RWPE2 (cell line): ENCODE data around the gene HASPIN.

Source experiments
- ATAC-seq: fragments of 200-7000 bp; cut with Tn5 transposase; 3 replicates; pipeline ENCODE4 v1.9.1; 2021; ENCODE audit warnings: low read depth
- DNase-seq: peaks from one replicate; pipeline ENCODE4 v3.0.0-alpha.2; 2020; ENCODE audit warnings: low spot score
- H3K27ac ChIP-seq: fragments of 450-650 bp; 2 replicates; pipeline ENCODE4 v1.5.1; 2017; ENCODE audit warnings: mild to moderate bottlenecking; ENCODE audit not compliant: poor library complexity, severe bottlenecking
- H3K27me3 ChIP-seq: fragments of 250-450 bp; sonication (Bioruptor Pico); 2 replicates; pipeline ENCODE4 v1.5.1; 2021; ENCODE audit warnings: mild to moderate bottlenecking, moderate library complexity; ENCODE audit not compliant: insufficient read depth, poor library complexity, severe bottlenecking
- H3K36me3 ChIP-seq: fragments of 250-450 bp; sonication (Bioruptor Pico); 2 replicates; pipeline ENCODE4 v1.5.1; 2020; ENCODE audit warnings: low read depth, mild to moderate bottlenecking, moderate library complexity
- H3K4me1 ChIP-seq: fragments of 250-450 bp; sonication (Bioruptor Pico); 2 replicates; pipeline ENCODE4 v1.5.1; 2021; ENCODE audit warnings: mild to moderate bottlenecking, moderate library complexity; ENCODE audit not compliant: insufficient read depth, poor library complexity, severe bottlenecking
- H3K4me3 ChIP-seq: fragments of 250-450 bp; sonication (Bioruptor Pico); 2 replicates; pipeline ENCODE4 v1.5.1; 2021; ENCODE audit warnings: mild to moderate bottlenecking, moderate library complexity; ENCODE audit not compliant: severe bottlenecking
- H3K9me3 ChIP-seq: fragments of 250-450 bp; sonication (Bioruptor Pico); 2 replicates; pipeline ENCODE4 v1.5.1; 2021; ENCODE audit warnings: mild to moderate bottlenecking, moderate library complexity; ENCODE audit not compliant: severe bottlenecking
- TF ChIP-seq, protein P1 (sequence below): fragments of 450-650 bp; IDR thresholded peaks from one replicate; pipeline ENCODE4 v1.5.1; 2017; ENCODE audit warnings: mild to moderate bottlenecking, moderate library complexity; ENCODE audit not compliant: poor library complexity, severe bottlenecking

HASPIN gene

DNA sequence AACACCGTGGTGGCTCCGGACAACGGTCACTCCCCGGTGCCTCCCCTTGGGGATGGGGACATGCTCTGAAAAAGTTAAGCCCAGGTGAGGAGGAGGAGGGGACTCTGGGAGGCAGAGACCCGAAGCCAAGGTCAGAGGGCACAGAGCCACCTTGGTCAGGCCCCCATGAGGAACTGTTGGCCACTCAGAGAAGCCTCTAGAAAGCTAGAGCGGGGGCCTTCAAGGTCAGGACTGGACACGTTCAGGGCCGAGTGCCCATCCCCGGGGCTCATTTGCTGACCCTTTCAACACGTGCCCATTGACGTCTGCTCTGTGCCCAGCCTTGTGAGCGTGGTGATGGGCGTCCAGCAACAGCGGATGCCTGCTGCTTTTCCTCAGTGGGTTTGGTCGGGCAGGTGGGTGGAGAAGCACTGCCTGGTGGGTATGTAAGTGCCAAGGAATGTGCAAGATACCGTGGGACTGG is 38.2 kb downstream of the HASPIN start:
- no peak overlapping the region for H3K4me3 ChIP-seq
- ATAC-seq (no peak), DNase-seq (no peak)
- no peaks in the 10 kb centered on the region for H3K9me3 ChIP-seq
- H3K27me3 ChIP-seq: no peaks in the 10 kb centered on the region
- TF ChIP-seq, protein P1, sequence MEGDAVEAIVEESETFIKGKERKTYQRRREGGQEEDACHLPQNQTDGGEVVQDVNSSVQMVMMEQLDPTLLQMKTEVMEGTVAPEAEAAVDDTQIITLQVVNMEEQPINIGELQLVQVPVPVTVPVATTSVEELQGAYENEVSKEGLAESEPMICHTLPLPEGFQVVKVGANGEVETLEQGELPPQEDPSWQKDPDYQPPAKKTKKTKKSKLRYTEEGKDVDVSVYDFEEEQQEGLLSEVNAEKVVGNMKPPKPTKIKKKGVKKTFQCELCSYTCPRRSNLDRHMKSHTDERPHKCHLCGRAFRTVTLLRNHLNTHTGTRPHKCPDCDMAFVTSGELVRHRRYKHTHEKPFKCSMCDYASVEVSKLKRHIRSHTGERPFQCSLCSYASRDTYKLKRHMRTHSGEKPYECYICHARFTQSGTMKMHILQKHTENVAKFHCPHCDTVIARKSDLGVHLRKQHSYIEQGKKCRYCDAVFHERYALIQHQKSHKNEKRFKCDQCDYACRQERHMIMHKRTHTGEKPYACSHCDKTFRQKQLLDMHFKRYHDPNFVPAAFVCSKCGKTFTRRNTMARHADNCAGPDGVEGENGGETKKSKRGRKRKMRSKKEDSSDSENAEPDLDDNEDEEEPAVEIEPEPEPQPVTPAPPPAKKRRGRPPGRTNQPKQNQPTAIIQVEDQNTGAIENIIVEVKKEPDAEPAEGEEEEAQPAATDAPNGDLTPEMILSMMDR: no peak
- H3K4me1 ChIP-seq: no peaks in the 10 kb centered on the region
- H3K36me3 ChIP-seq: no peaks in the 10 kb centered on the region
- H3K27ac ChIP-seq: no peak overlapping the region

DNA sequence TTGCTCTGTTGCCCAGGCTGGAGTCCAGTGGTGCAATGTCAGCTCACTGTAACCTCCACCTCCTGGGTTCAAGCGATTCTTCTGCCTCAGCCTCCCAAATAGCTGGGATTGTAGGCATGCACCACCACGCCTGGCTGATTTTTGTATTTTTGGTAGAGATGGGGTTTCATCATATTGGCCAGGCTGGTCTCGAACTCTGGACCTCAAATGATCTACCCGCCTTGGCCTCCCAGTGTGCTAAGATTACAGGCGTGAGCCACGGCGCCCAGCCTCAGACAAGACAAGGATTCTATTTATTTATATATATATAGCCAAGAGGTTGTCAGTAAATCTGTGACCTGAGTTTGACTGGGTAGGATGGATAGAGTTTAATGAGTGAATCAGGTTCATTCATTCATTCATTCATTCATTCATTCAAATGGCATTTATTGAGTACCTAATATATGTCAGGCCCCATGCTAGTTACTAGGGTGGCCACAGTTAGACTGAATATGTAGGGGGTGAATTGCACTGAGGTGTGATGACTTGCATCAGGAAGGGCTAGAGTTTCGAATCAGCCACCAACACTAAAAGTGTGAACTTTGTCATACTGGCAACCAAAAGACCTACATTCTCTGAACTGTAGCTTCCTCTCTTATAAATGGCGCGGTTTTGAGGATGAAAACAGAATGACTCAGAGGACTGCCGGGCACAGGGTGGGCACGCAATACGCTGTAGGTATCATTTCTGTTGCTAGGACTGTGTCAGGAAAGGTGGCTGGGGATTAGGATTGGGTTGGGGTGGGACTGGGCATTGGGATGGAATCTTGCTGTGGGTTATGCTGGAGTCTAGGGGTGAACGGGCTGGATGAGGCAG is 39.4 kb downstream of the HASPIN start:
- ATAC-seq (no peak), DNase-seq (no peak)
- Histone ChIP-seq H3K27me3 (no peaks in the 10 kb centered on the region), H3K36me3 (no peaks in the 10 kb centered on the region), H3K4me3 (no peak overlapping the region), H3K9me3 (no peaks in the 10 kb centered on the region), H3K27ac (no peak overlapping the region), H3K4me1 (no peaks in the 10 kb centered on the region)
- TF ChIP-seq, protein P1: no peak

DNA sequence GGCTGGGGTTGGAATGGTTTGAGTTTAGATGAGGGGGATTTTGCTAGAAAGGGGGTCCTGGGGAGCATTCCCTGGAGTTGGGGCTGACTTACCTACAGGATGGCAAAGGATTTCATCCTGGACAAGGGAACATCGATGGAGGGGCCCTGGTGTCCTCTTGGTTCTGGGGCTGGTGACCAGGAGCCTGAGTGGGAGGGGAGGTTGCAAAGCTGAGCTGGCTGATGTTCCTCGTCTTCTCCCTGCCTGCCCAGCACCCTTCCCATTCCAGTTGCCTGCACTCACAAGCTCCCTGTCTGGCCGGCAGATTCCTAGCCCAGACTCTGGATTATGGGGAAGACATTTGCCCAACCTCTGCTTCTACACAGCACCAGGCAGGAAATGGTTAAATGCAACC is 40.1 kb downstream of the HASPIN start:
- ATAC-seq: no peak
- no peaks in the 10 kb centered on the region for H3K36me3 ChIP-seq
- H3K4me3 ChIP-seq: no peak overlapping the region
- no peaks in the 10 kb centered on the region for H3K27me3 ChIP-seq
- no peaks in the 10 kb centered on the region for H3K4me1 ChIP-seq
- H3K27ac ChIP-seq: no peak overlapping the region
- H3K9me3 ChIP-seq: no peaks in the 10 kb centered on the region
- no peak for DNase-seq
- TF ChIP-seq, protein P1: no peak

DNA sequence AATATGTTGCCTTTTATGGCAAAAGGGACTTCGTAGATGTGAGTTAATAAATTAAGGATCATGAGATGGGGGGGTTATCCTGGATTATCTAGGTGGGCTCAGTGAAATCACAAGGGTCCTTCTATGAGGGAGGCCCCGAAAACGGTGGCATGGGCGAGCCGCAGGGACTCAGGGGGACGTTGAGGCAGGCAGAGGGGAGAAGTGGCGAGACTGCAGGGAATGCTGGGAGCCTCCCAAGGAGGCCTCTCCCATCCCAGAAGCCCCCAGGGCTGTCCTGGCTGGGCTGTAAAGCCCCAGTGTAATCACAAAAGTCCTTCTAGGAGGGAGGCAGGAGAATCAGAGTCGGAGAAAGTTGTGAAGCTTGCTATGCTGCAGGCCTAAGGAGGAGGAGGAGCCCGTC is 42.3 kb downstream of the HASPIN start:
- no peak for ATAC-seq
- TF ChIP-seq, protein P1: no peak
- Histone ChIP-seq H3K27ac (no peak overlapping the region), H3K4me3 (no peak overlapping the region), H3K4me1 (no peaks in the 10 kb centered on the region), H3K36me3 (no peaks in the 10 kb centered on the region), H3K9me3 (no peaks in the 10 kb centered on the region), H3K27me3 (no peaks in the 10 kb centered on the region)
- DNase-seq: no peak

DNA sequence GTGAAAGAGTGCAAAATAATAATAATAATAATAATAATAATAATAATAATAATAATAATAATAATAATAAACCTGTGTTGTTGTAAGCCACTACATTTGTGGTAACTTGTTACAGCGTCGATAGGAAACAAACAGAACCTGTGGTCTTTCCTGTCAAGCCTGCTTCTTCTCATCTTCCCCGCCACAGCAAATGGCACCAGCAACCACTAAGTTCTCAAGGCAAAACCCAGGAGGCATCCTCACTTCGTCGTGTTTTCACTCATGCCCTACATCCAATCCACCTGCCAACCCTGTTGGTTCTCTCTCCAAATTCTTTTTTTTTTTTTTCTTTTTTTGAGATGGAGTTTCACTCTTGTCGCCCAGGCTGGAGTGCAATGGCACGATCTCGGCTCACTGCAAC is 43.1 kb downstream of the HASPIN start:
- Histone ChIP-seq H3K9me3 (no peaks in the 10 kb centered on the region), H3K4me3 (no peak overlapping the region), H3K27me3 (no peaks in the 10 kb centered on the region), H3K27ac (no peak overlapping the region), H3K36me3 (no peaks in the 10 kb centered on the region), H3K4me1 (no peaks in the 10 kb centered on the region)
- TF ChIP-seq, protein P1: no peak
- ATAC-seq (no peak), DNase-seq (no peak)
